A375 (cell line): ENCODE measurements around the gene ZNF415. TPM values are rescaled to one million over a fixed set of nuclear protein-coding genes. Genes with fewer than 3 reads are reported as not detected.

Source experiments
- total RNA-seq: library from RNA; depleted of rRNA; stranded (reverse); fragments of >200 nt; shearing (Covaris generic); gene quantifications from 2 replicates; pipeline ENCODE4 v1.2.3, GENCODE V29; 2014; rRNA removed

The ZNF415 gene
- total RNA-seq = 0.82 and 1.1 TPM in 2 replicates

DNA sequence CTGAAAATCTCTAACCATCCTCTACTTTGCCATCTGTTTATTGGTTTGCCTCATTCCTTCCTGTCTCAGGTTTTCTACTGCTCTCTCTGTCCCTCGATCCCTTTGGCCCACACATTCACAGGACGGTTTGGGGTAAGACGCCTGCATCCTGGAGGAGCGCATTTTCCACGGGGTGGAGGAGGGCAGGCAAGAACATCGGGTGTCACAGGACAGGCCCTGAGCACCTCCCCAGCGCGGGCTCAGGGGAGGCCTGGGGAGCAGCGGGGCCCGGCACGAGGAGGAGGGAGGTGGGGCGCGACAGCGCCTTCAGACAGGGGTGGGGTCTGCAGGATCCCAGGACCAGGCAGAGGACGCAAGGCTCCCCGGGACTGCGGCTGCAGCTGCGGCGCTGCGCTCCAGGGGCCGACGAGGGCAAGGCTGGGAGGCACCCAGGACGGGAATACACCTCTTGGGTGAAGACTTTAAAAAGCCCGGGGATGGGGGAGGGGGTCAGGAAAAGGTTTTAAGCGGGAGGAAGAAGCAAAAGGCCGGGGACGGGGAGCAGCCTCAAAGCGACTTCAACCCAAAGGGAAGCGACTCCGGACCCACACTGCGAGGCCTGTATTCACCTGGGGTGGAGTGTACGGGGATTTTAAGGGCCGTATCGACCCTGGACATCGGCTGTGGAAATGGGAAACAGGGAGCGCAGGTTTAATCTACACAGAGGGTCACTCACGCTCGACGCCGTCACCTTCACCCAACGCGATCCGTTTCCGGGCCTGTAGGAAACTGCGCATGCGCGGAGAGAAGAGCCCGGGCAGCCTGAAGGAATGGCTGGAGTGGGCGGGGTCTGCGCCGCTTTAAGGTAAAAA is at the start of gene ZNF415:
Gene ZNF415, minus strand, starts transcription at position 770 of the 851 bp plus-strand sequence. CDS start 10,234 bp downstream, outside the sequence.

DNA sequence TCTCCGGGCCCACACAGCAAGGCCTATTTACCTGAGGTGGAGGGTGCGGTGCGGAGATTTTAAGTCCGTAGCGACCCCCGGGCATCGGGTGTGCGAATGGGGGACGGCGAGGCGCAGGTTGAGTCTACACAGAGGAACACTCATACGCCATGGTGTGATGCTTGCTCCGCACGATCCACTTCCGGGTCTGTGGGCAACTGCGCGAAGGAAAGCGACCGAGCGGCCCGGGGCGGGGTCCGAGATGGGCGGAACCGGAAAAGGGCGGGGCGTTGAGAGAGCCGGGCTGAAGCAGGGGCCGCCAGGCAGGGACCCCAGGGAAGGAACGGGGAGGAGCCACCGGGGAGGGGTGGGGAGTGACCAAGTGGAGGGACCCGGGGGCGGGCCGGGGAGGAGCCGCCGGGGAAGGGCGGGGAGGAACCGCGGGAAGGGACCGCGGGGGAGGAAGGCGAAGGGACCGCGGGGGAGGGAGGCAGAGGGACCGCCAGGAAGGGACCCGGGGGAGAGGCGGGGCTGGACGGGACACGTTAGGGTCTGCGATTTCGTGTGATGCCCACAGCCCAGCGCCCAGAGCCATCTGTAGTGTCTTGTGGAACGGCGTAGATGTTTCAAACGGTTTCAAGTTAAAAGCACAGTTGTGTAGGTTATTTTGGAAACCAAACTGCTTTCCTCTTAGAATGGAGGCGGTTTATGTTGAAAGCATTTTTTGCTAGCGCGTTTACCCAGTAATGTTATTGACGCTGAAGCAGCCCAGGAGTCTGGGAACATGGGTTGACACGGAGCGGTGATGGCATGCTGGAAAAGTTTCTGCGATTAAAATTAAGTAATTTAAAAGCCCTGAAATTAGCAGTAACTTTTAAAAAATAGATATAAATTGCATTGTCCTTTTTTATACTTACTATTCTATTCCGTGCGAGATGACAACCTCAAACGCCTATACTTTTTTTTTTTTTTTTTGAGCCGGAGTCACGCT is 29.2 kb downstream of the ZNF415 start, which contains the start of gene ZNF160:
Gene ZNF160, minus strand, starts transcription at position 189 of the 970 bp plus-strand sequence. CDS start 17,146 bp downstream, outside the sequence.

Other genes with a start within 250 kb of the ZNF415 start
- gene ZNF320, start 235.3 kb downstream of the ZNF415 start, total RNA-seq = 19.3 and 20.1 TPM in 2 replicates
- 2.7 and 4.0 TPM in 2 replicates for gene ZNF888, start 209.5 kb downstream of the ZNF415 start, total RNA-seq
- gene ZNF816, start 170.0 kb downstream of the ZNF415 start, total RNA-seq = 3.6 and 7.1 TPM in 2 replicates
- not detected in 2 replicates for gene ERVV-1, start 119.0 kb downstream of the ZNF415 start, total RNA-seq
- gene ERVV-2, start 88.2 kb downstream of the ZNF415 start, total RNA-seq = not detected in 2 replicates
- gene ZNF160, start 29.5 kb downstream of the ZNF415 start, total RNA-seq = 18.1 and 20.4 TPM in 2 replicates
- gene ZNF347, start 26.1 kb upstream of the ZNF415 start, total RNA-seq = 4.5 and 6.8 TPM in 2 replicates
- 0.93 and 0.94 TPM in 2 replicates for gene ZNF665, start 60.4 kb upstream of the ZNF415 start, total RNA-seq
- gene ZNF677, start 122.0 kb upstream of the ZNF415 start, total RNA-seq = 10.1 and 11.0 TPM in 2 replicates
- gene VN1R2, start 125.4 kb upstream of the ZNF415 start, total RNA-seq = not detected in 2 replicates
- gene VN1R4, start 134.8 kb upstream of the ZNF415 start, total RNA-seq = not detected in 2 replicates
- gene ZNF845, start 200.8 kb upstream of the ZNF415 start, total RNA-seq = 4.1 and 5.2 TPM in 2 replicates
- gene ZNF525, start 232.8 kb upstream of the ZNF415 start, total RNA-seq = 5.3 and 8.0 TPM in 2 replicates